Caco-2 (cell line): ENCODE measurements around the gene PLSCR5. TPM values are rescaled to one million over a fixed set of nuclear protein-coding genes. Genes with fewer than 3 reads are reported as not detected.
A peak's percentile ranks its signal among the peaks of the same experiment; 100 is the strongest.

ENCODE experiments used
- BruUV-seq: library from RNA; stranded (reverse); fragments of 400-500 nt; replicated peaks from 2 replicates; lab custom pipeline; 2021; lab: Mats Ljungman, UMichigan
- CTCF ChIA-PET: fragments of 300-600 bp; sonication (Branson Sonifier 250); formaldehyde crosslinking; loops from one replicate; lab custom pipeline; 2022; ENCODE audit warnings: antibody characterized with exemption; lab: Charles Lee
- POLR2A ChIA-PET: fragments of 300-600 bp; sonication (Branson Sonifier 250); formaldehyde crosslinking; loops from one replicate; lab custom pipeline; 2022; ENCODE audit warnings: antibody characterized with exemption; lab: Charles Lee
- DNase-seq, 2 experiments: peaks; one replicate each; pipeline versions ENCODE4 v3.0.0 to v3.0.0-alpha.2; 2020 to 2022
- H3K27me3 ChIP-seq: replicated peaks from 2 replicates; pipeline ENCODE4 v1.6.0; 2011; ENCODE audit warnings: low read length; ENCODE audit not compliant: control insufficient read depth, insufficient read depth
- H3K36me3 ChIP-seq: 2 replicates; pipeline ENCODE4 v1.5.1; 2011; ENCODE audit warnings: low read length; ENCODE audit not compliant: control insufficient read depth, insufficient read depth
- H3K4me1 ChIP-seq: fragments of 250-450 bp; sonication (Bioruptor Pico); 2 replicates; pipeline ENCODE4 v1.5.1; 2020; ENCODE audit warnings: mild to moderate bottlenecking
- H3K4me3 ChIP-seq: 2 replicates; pipeline ENCODE4 v1.5.1; 2011; ENCODE audit warnings: low read depth, mild to moderate bottlenecking, control low read depth, low read length
- H3K9me3 ChIP-seq: fragments of 250-450 bp; sonication (Bioruptor Pico); 2 replicates; pipeline ENCODE4 v1.5.1; 2020; ENCODE audit warnings: mild to moderate bottlenecking, moderate library complexity
- H3K27ac Mint-ChIP-seq: one replicate; pipeline ENCODE4 v1.8.0; 2022; ENCODE audit warnings: mixed read lengths; ENCODE audit not compliant: unreplicated experiment
- H3K27me3 Mint-ChIP-seq: one replicate; pipeline ENCODE4 v1.8.0; 2022; ENCODE audit warnings: mixed read lengths; ENCODE audit not compliant: insufficient read depth, unreplicated experiment
- H3K36me3 Mint-ChIP-seq: one replicate; pipeline ENCODE4 v1.8.0; 2022; ENCODE audit warnings: mild to moderate bottlenecking, mixed read lengths; ENCODE audit not compliant: insufficient read depth, unreplicated experiment
- H3K4me1 Mint-ChIP-seq: one replicate; pipeline ENCODE4 v1.8.0; 2022; ENCODE audit warnings: low read depth, mixed read lengths; ENCODE audit not compliant: unreplicated experiment
- H3K4me3 Mint-ChIP-seq: one replicate; pipeline ENCODE4 v1.8.0; 2022; ENCODE audit warnings: mild to moderate bottlenecking, moderate library complexity, mixed read lengths; ENCODE audit not compliant: unreplicated experiment
- H3K9me3 Mint-ChIP-seq: one replicate; pipeline ENCODE4 v1.8.0; 2022; ENCODE audit warnings: mixed read lengths; ENCODE audit not compliant: unreplicated experiment
- CTCF ChIP-seq, 2 experiments: fragments of 200-600 bp in 1 of 2; IDR thresholded peaks; 1 replicate in 1 of 2; 2 replicates in 1 of 2; pipeline versions ENCODE4 v1.5.1 to v1.8.0; 2011 to 2022; ENCODE audit warnings: antibody characterized with exemption in 1 of 2, control low read depth in 1 of 2, inconsistent platforms in 1 of 2, low read depth in 1 of 2, low read length in 1 of 2, mild to moderate bottlenecking in 1 of 2, moderate library complexity in 1 of 2; ENCODE audit not compliant: insufficient read depth in 1 of 2, severe bottlenecking in 1 of 2, unreplicated experiment in 1 of 2
- intact Hi-C: fragments of 100-400 bp; cut with micrococcal nuclease; formaldehyde crosslinking; loops from one replicate; pipeline ENCODE4 v1.10.0; 2022; ENCODE audit not compliant: unreplicated experiment
- total RNA-seq: library from RNA; stranded (reverse); gene quantifications from 2 replicates; pipeline ENCODE4 v1.2.3, GENCODE V29; 2022

Gene PLSCR5
- total RNA-seq, 1 experiment from 2014 or later = not detected

GRCh38 chr3:146554151-146554760 lies 50.9 kb downstream of the PLSCR5 start:
- H3K36me3 ChIP-seq = no peaks in the 10 kb centered on the region
- ChIA-PET POLR2A (interaction anchor here (0.6 kb wide), 1 partner anchor 9 kb away, joined by 3 read pairs; no protein-coding TSS in a partner anchor), CTCF (interaction anchor here (0.8 kb wide), 1 partner anchor 220 kb away, joined by 7 read pairs; no protein-coding TSS in a partner anchor)
- intact Hi-C loops = no loop called here
- DNase-seq = no peak
- no peaks in the 10 kb centered on the region for H3K27me3 ChIP-seq
- Mint-ChIP-seq H3K27ac (peak overlapping the region; percentile 71), H3K4me3 (no peak overlapping the region), H3K27me3 (no peaks in the 10 kb centered on the region), H3K4me1 (no peaks in the 10 kb centered on the region), H3K9me3 (no peaks in the 10 kb centered on the region), H3K36me3 (no peaks in the 10 kb centered on the region)
- H3K4me1 ChIP-seq = no peaks in the 10 kb centered on the region
- no peak overlapping the region for H3K4me3 ChIP-seq
- no TSS peak for BruUV-seq
- TF ChIP-seq CTCF (IDR thresholded peaks at IDR 0.05; ENCODE audit: insufficient read depth in 1 of 2, low read depth in 1 of 2, low read length in 1 of 2, severe bottlenecking in 1 of 2, unreplicated experiment in 1 of 2) = no peak
- no peaks in the 10 kb centered on the region; the same call in 1 of the 2 replicates for H3K9me3 ChIP-seq

- no peaks in the 10 kb centered on the region for H3K36me3 Mint-ChIP-seq
- no peak for TF ChIP-seq CTCF (IDR thresholded peaks at IDR 0.05; ENCODE audit: insufficient read depth in 1 of 2, low read depth in 1 of 2, low read length in 1 of 2, severe bottlenecking in 1 of 2, unreplicated experiment in 1 of 2)
- BruUV-seq = no TSS peak
- ChIA-PET CTCF (no interaction called here), POLR2A (no interaction called here)
- intact Hi-C loops = no loop called here
- Histone ChIP-seq H3K4me3 (no peak overlapping the region), H3K9me3 (no peaks in the 10 kb centered on the region), H3K4me1 (no peaks in the 10 kb centered on the region), H3K27me3 (no peaks in the 10 kb centered on the region), H3K36me3 (no peaks in the 10 kb centered on the region)
- no peaks in the 10 kb centered on the region for H3K27me3 Mint-ChIP-seq
- H3K27ac Mint-ChIP-seq = no peak overlapping the region
- H3K9me3 Mint-ChIP-seq = no peaks in the 10 kb centered on the region
- peaks cover 8% of the 10 kb centered on the region for H3K4me1 Mint-ChIP-seq
- DNase-seq = no peak
- no peak overlapping the region for H3K4me3 Mint-ChIP-seq
Observed at GRCh38 chr3:146550743-146551510, 54.2 kb downstream of the PLSCR5 start.

GRCh38 chr3:146550070-146550615 lies 55.0 kb downstream of the PLSCR5 start:
- no peak for TF ChIP-seq CTCF (IDR thresholded peaks at IDR 0.05; ENCODE audit: insufficient read depth in 1 of 2, low read depth in 1 of 2, low read length in 1 of 2, severe bottlenecking in 1 of 2, unreplicated experiment in 1 of 2)
- POLR2A ChIA-PET = no interaction called here
- Mint-ChIP-seq H3K4me1 (peaks cover 8% of the 10 kb centered on the region), H3K4me3 (no peak overlapping the region), H3K27ac (no peak overlapping the region), H3K27me3 (no peaks in the 10 kb centered on the region), H3K36me3 (no peaks in the 10 kb centered on the region), H3K9me3 (no peaks in the 10 kb centered on the region)
- no peaks in the 10 kb centered on the region for H3K9me3 ChIP-seq
- CTCF ChIA-PET = no interaction called here
- no peaks in the 10 kb centered on the region for H3K27me3 ChIP-seq
- H3K4me1 ChIP-seq = 0 out of 2 replicates have a peak, but pooled peaks cover 2% of the 10 kb centered on the region
- H3K36me3 ChIP-seq = no peaks in the 10 kb centered on the region
- intact Hi-C loops = no loop called here
- DNase-seq = no peak
- no peak overlapping the region for H3K4me3 ChIP-seq
- no TSS peak for BruUV-seq
